ENCODE data around the gene GDA. TPM values are rescaled to one million over a fixed set of nuclear protein-coding genes. Genes with fewer than 3 reads are reported as not detected.

Gene GDA
- total and polyA plus RNA-seq, 2 of the 4 experiments (the other 2 are of a cell fraction): not detected

- no peaks in the 10 kb centered on the region for H3K4me1 ChIP-seq (ENCODE audit: control insufficient read depth, insufficient read depth, low read length)
- H2BK20ac ChIP-seq (ENCODE audit: low read depth, low read length): no peak overlapping the region
- H3K27me3 ChIP-seq (ENCODE audit: control insufficient read depth, insufficient read depth, low read length): peaks cover 2% of the 10 kb centered on the region; the same call in 1 of the 2 replicates
- no peaks in the 10 kb centered on the region for H3K9me1 ChIP-seq (ENCODE audit: insufficient read depth, low read length)
- CTCF ChIA-PET: interaction anchor here (0.6 to 0.9 kb wide), 3 partner anchors 12 to 142 kb away, joined by 3 to 6 read pairs (median 3); no protein-coding TSS in a partner anchor
- TF ChIP-seq BHLHE40 (IDR thresholded peaks at IDR 0.05; ENCODE audit: low read depth, low read length) (no peak), CEBPB (IDR thresholded peaks at IDR 0.05; ENCODE audit: low read depth, low read length) (no peak), RFX5 (IDR thresholded peaks at IDR 0.05; ENCODE audit: low read depth, low read length) (no peak), MAZ (IDR thresholded peaks at IDR 0.05; ENCODE audit: borderline replicate concordance, low read depth, low read length) (no peak), RAD21 (IDR thresholded peaks at IDR 0.05; ENCODE audit: low read length) (peak; percentile 39), POLR2A (IDR thresholded peaks at IDR 0.05; ENCODE audit: low read depth, low read length) (no peak), SMC3 (IDR thresholded peaks at IDR 0.05; ENCODE audit: low read depth, low read length) (0 out of 2 replicates have a peak, but pooled peaks have one; percentile 22), FOS (IDR thresholded peaks at IDR 0.05; ENCODE audit: low read depth, low read length) (no peak), ELK1 (IDR thresholded peaks at IDR 0.05; ENCODE audit: borderline replicate concordance, low read depth, low read length) (no peak), MAFK (IDR thresholded peaks at IDR 0.05; ENCODE audit: low read depth, low read length) (no peak), CTCF (conservative IDR thresholded peaks at IDR 0.05; ENCODE audit: low read depth, low read length) (peak; percentile 41)
- TF ChIP-seq, protein P1, sequence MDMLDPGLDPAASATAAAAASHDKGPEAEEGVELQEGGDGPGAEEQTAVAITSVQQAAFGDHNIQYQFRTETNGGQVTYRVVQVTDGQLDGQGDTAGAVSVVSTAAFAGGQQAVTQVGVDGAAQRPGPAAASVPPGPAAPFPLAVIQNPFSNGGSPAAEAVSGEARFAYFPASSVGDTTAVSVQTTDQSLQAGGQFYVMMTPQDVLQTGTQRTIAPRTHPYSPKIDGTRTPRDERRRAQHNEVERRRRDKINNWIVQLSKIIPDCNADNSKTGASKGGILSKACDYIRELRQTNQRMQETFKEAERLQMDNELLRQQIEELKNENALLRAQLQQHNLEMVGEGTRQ (IDR thresholded peaks at IDR 0.05; ENCODE audit: low read depth, low read length): peak; percentile 11; the same call in 1 of the 2 replicates
- H2BK120ac ChIP-seq (ENCODE audit: low read depth, low read length): no peak overlapping the region
- H3K9ac ChIP-seq (ENCODE audit: low read depth, low read length): no peak overlapping the region
- 50% methylated on average over 2 of the region's 3 CpGs; no CpG with 5 or more reads in 1 of the 2 experiments for WGBS, 2 experiments (ENCODE audit: extremely low coverage in 2 of 2, insufficient read length in 1 of 2)
- H3K18ac ChIP-seq (ENCODE audit: low read depth, low read length): no peak overlapping the region
- dilution Hi-C loops (cut with HindIII; ENCODE audit: low sequenced_read_pairs, unreplicated experiment): no loop called here
- no TSS peak for BruUV-seq (replicated peaks)
- H3K4me3 ChIP-seq (ENCODE audit: insufficient read depth, low read depth, low read length): no peak overlapping the region
- H3K4me2 ChIP-seq (ENCODE audit: low read depth, low read length): no peak overlapping the region
- no peaks in the 10 kb centered on the region for H4K20me1 ChIP-seq (ENCODE audit: insufficient read depth, low read length)
- H3K56ac ChIP-seq (ENCODE audit: extremely low read depth, insufficient read depth, low read length): no peak overlapping the region
- no peak overlapping the region for H2AK9ac ChIP-seq (replicated peaks; ENCODE audit: low read depth, low read length, poor library complexity)
- no peak overlapping the region for H3K23ac ChIP-seq (ENCODE audit: low read depth, low read length)
- H4K91ac ChIP-seq (ENCODE audit: insufficient read depth, low read depth, low read length): no peak overlapping the region
- no peak overlapping the region for H2BK15ac ChIP-seq (ENCODE audit: low read depth, low read length)
- no peaks in the 10 kb centered on the region for H3K36me3 ChIP-seq (ENCODE audit: control insufficient read depth, insufficient read depth, low read length)
- no peak overlapping the region for H4K8ac ChIP-seq (ENCODE audit: low read depth in 2 of 2, low read length in 2 of 2)
- H3K9me3 ChIP-seq (ENCODE audit: control insufficient read depth, insufficient read depth, low read length): no peaks in the 10 kb centered on the region
- no peak overlapping the region for H3K4ac ChIP-seq (ENCODE audit: low read depth, low read length)
- H2AK5ac ChIP-seq (ENCODE audit: low read depth, low read length): no peak overlapping the region
- intact Hi-C loops (cut with micrococcal nuclease): loop anchor here (1.0 to 2.0 kb wide), 2 partner anchors 550 to 879 kb away; no protein-coding TSS in a partner anchor
- H4K5ac ChIP-seq (ENCODE audit: low read depth, low read length): no peak overlapping the region
- no peak overlapping the region for H3K27ac ChIP-seq (ENCODE audit: insufficient read depth, low read length)
- no peak overlapping the region for H2AFZ ChIP-seq (replicated peaks; ENCODE audit: low read length, poor library complexity)
- in situ Hi-C loops (cut with MboI; ENCODE audit: low sequenced_read_pairs): no loop called here
- peak; percentile 83 for ATAC-seq (ENCODE audit: low read depth)
- H3K79me1 ChIP-seq (ENCODE audit: low read depth in 1 of 2, low read length in 2 of 2): no peaks in the 10 kb centered on the region
- POLR2A ChIA-PET (ENCODE audit: unreplicated experiment): no interaction called here
- no peak overlapping the region for H3K14ac ChIP-seq (replicated peaks; ENCODE audit: low read depth, low read length)
- H2BK5ac ChIP-seq (ENCODE audit: low read depth, low read length, poor library complexity, severe bottlenecking): no peak overlapping the region
- DNase-seq: peak; percentile 22
Observed at GRCh38 chr9:72203205-72203803, 54.1 kb downstream of the GDA start.
